Measurements from ENCODE around the gene ABCA5.

Gene ABCA5, protein sequence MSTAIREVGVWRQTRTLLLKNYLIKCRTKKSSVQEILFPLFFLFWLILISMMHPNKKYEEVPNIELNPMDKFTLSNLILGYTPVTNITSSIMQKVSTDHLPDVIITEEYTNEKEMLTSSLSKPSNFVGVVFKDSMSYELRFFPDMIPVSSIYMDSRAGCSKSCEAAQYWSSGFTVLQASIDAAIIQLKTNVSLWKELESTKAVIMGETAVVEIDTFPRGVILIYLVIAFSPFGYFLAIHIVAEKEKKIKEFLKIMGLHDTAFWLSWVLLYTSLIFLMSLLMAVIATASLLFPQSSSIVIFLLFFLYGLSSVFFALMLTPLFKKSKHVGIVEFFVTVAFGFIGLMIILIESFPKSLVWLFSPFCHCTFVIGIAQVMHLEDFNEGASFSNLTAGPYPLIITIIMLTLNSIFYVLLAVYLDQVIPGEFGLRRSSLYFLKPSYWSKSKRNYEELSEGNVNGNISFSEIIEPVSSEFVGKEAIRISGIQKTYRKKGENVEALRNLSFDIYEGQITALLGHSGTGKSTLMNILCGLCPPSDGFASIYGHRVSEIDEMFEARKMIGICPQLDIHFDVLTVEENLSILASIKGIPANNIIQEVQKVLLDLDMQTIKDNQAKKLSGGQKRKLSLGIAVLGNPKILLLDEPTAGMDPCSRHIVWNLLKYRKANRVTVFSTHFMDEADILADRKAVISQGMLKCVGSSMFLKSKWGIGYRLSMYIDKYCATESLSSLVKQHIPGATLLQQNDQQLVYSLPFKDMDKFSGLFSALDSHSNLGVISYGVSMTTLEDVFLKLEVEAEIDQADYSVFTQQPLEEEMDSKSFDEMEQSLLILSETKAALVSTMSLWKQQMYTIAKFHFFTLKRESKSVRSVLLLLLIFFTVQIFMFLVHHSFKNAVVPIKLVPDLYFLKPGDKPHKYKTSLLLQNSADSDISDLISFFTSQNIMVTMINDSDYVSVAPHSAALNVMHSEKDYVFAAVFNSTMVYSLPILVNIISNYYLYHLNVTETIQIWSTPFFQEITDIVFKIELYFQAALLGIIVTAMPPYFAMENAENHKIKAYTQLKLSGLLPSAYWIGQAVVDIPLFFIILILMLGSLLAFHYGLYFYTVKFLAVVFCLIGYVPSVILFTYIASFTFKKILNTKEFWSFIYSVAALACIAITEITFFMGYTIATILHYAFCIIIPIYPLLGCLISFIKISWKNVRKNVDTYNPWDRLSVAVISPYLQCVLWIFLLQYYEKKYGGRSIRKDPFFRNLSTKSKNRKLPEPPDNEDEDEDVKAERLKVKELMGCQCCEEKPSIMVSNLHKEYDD (N-terminal part only)

DNA sequence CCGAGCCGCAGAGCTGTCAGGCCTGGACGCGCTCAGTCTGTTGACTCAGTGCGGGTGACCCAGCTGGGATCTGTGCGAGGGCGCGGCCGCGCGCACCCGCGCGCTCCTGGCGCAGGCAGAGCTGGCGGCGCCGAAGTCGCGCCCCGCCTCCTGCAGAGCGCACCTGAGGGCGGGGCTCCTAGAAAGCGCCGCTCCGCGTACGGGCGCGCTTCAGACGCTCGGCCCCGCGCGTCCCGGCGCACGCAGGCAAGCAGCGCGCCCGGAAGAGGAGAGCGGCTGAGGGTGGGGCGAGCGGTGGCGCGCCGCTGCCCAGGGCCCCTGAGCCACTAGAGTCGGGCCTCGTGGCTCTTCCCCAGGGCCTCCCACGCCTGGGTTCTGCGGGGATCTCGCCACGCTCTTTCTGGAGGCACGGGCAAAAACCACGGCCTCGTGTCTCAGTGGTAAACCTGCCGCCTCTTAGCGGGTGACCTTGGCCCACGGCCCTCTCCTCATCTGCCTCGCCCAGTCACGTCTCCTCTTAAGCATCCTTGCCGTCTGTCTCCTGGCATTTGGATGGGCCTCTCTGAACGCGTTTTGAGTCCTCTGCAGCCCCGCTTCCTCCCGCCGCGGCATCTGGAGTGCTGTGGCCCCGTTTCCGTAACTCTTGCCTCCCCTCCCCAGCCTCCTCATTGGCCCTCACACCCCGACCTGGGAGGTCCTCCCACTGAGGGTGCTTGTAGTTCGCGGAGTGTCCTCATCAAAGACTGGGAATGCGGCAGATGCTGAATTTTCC is at the start of gene ABCA5:
ABCA5 (minus strand) TSS at position 74 of the 772 bp plus-strand sequence. CDS start 12,718 bp downstream, outside the sequence.
- DNase-seq: peak; percentile 95

DNA sequence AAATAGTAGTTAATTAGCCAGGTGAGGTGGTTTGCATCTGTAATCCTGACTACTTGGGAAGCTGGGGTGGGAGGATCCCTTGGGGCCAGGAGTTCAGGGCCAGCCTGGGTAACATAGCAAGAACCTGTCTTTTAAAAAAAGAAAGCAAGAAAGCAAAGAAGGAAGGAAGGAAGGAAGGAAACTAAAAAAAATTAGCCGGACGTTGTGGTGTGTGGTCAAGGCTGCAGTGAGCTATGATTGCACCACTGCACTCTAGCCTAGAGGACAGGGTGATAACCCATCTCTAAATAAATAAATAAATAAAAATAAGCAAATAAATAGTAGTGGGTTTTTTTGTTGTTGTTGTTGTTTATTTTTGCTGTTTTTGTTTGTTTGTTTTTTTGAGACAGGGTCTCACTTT is 48.3 kb upstream of the ABCA5 start:
- DNase-seq: no peak

DNA sequence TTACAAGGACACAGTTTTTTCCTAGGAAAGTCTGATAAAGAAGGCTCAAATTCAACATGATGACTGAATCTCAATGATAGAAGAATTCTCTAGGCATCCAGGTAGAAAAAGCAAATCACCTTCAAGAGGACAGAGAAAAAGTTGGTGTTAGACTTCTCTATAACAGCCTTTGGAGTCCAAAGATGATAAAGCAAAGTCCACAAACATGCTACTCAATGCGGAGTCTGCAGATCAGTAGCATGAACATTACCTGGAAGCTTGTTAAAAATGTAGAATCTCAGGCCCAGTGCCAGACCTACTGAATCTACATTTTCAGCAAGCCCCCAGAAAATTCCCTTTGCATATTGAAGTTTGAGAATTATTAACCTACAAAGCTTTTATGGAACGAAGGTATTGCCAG is 46.1 kb upstream of the ABCA5 start:
- DNase-seq: no peak

DNA sequence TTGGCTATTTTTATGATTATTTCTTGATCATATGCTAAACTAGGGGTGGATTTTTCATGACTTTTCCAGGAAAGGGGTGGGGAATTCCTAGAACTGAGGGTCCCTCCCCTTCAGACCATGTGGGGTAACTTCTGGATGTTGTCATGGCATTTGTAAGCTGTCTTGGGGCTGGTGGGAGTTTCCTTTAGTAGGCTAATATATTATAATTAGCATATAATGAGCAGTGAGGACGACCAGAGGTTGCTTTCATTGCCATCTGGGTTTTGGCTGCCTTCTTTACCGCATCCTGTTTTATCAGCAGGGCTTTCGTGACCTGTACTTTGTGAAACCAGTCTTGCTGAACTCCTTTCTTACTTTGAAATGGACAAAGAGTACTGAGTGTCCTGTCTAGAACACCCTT is 40.4 kb upstream of the ABCA5 start:
- DNase-seq: no peak

GRCh38 chr17:69363488-69364210 is 36.7 kb upstream of the ABCA5 start:
- DNase-seq: no peak

DNA sequence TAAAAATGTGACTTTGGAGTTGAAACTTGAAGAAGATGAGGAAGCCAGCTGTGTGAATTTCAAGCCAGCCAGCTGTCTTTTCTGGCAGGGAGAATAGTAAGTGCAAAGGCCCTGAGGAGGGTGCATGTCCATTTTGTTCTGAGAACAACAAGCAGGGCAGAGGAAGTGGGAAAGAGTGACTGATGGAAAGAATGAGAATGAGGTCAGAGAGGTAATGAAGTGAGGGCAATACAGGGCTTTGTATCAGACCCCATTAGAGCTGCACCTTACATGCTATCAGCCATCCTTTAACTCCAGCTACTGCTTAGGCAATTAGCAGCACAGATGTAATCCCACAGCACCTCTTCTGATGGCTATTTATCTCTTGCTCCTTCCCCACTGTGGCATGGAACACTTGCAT is 34.2 kb upstream of the ABCA5 start:
- DNase-seq: no peak

DNA sequence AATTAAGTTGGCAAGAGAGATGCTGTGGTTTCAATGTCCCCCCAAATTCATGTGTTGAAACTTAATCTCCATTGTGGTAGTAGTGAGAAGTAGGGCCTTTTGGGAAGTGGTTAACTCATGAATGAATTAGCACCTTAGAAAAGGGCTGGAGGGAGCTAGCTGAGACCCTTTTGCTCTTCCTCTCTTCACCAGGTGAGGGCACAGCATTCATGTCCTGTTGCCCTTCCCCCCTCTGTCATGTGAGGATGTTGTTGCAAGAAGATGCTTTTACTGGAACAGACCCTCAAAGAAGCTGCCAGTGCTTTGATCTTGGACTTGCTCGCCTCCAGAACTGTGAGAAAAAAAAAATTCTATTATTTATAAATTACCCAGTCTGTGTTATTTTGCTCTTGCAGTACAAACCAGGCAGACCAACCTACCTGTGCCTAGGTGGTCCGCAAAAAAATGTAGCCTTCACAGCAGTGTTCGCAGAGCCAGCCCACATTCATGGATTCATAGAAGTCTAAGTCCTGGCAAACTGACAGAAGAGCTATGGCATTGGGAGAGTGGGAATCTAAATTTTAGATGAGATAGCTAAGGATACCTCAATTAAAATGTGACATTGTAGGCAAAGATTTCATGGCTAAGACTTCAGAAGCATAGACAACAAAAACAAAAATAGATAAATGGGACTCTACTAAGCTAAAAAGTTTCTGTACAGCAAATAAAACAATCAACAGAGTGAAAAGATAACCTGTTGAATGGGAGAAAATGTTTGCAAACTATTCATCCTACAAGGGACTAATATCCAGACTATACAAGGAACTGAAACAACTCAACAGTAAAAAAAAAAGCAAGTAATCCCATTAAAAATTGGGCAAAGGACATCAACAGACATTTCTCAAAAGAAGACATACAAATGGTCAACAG is 32.0 kb upstream of the ABCA5 start:
- peak; percentile 11 for DNase-seq

- no peak for DNase-seq
Observed at GRCh38 chr17:69357701-69358100, 30.8 kb upstream of the ABCA5 start.

- no peak for DNase-seq
Observed at GRCh38 chr17:69356625-69357024, 29.7 kb upstream of the ABCA5 start.

DNA sequence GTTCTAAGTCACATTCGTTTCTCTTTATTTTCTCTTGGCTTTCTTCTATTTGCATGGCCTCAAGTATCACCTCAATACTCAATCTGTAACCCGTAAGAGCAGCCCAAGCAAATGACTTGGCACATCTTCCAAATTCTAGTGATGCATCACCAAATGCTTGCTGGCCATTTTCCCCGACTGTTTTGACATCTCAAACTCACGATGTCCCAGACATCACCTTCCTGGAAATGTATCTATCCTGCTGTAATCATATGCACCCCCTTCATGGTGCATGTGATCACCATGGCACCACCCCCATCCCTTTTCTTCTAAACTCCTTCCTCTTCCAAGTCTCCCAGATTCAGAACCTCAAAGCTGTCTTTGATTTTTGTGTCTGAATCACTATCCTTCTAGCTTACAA is 24.0 kb upstream of the ABCA5 start:
- no peak for DNase-seq

GRCh38 chr17:69348429-69348828 is 21.5 kb upstream of the ABCA5 start:
- DNase-seq: no peak

- DNase-seq: no peak
Observed at GRCh38 chr17:69346766-69347165, 19.8 kb upstream of the ABCA5 start.

- no peak for DNase-seq
Observed at GRCh38 chr17:69344939-69345338, 18.0 kb upstream of the ABCA5 start.

GRCh38 chr17:69342896-69343644 is 16.1 kb upstream of the ABCA5 start:
- DNase-seq: no peak

DNA sequence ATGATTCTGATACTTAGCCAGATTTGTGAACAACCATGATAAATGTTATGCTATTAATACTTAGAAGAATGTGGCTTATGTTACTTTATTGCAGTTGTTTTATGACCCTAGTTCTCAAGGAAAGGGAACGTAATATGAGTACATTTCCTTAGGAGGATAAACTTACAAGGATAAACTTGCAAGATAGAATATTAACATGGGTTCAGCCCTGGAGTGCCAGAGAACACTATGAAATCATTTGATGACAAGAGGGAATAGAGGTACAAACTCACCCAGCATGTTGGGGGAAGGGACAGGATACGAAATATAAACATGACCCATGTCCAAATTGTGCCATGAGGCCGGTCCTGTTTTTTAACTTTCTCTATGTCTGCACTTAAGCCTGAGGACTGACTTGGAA is 13.0 kb upstream of the ABCA5 start:
- DNase-seq: no peak

DNA sequence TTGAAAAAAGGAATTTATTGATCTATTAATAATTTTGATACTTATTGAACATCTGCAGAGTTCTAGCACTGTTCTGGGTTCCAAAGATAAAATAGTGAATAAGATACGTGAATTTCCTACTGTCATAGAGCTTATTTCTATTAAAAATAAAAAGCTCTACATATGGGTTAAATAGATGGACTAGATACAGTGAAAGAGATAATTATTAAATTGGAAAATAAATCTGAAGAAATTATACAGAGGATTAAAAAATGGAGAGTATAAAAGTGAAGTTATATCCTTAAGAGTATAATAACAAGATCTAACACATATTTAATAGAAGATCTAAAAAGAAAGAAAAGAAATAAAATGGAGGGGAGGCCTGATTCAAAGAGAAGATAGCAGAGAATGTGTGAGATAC is 10.1 kb upstream of the ABCA5 start:
- no peak for DNase-seq

DNA sequence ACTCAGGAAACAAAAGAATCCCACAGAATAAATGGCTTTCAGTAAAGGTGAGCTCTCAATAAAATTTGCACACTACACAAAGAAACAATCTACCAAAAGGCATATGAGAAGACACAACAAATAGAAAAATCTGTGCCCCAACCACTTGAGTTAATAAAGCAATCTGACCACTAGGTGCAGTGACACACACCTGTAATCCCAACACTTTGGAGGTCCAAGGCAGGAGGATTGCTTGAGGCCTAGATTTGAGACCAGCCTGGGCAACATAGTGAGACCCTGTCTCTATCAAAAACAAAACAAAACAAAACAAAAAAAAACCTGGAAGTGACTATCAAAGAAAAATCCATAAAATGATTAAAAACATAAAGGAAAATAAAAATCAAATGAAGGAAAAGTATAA is 9.6 kb upstream of the ABCA5 start:
- no peak for DNase-seq

GRCh38 chr17:69335058-69335457 is 8.1 kb upstream of the ABCA5 start:
- DNase-seq: peak; percentile 34

DNA sequence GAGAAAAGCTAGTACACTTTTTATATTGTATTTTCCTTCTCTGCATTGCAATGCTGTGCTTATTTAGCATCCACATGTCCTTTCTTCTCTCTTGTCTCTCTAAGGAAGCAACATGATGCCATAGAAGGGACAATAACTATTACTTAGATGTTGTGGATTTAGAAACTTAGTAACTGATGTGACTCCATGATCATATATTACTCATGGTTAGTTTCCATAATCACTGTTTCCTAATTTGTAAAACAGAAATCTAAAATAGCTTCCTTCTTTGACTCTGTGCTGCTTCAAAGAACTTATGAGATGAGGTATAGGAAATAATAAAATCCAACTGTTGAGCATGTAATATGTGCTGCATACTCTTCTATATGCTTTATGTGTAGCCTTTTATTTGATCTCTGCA is 6.6 kb upstream of the ABCA5 start:
- DNase-seq: no peak

- DNase-seq: no peak
Observed at GRCh38 chr17:69331756-69332155, 4.8 kb upstream of the ABCA5 start.

All from NCI-H510A treated with DMSO at 0.1 percent for 48 hours (cell line).